ENCODE data around the gene LHCGR.

The LHCGR gene

DNA sequence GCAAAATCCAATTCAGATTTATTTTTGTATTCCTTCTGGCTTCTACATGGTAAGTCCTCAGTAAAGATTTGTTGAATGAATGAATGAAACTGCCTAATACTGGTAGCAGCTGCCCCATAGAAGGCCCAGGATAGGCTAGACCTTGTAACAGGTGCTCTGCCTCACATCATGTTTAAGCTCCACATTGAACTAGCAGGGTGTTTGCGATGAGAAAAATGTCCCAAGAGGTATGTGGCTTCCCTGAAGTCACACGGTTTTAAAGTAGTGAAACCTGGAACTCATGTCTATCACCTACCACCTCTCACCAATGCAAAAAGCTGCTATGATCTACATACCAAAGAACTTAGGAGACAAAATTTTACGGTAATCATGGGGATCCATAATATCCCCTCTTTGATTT, 765 bp upstream of the LHCGR start:
- no peaks in the 10 kb centered on the region for H3K36me3 ChIP-seq (ENCODE audit: insufficient read depth)
- no peak overlapping the region for H3K4me2 ChIP-seq
- H2AFZ ChIP-seq (ENCODE audit: low read depth), result no peak overlapping the region
- H4K20me1 ChIP-seq (ENCODE audit: insufficient read depth), result no peaks in the 10 kb centered on the region
- H3K79me2 ChIP-seq (ENCODE audit: insufficient read depth, low read depth), result no peaks in the 10 kb centered on the region
- H3K9ac ChIP-seq, result no peak overlapping the region
- no peaks in the 10 kb centered on the region for H3K27me3 ChIP-seq (ENCODE audit: insufficient read depth, low read depth)
- TF ChIP-seq, protein P1, sequence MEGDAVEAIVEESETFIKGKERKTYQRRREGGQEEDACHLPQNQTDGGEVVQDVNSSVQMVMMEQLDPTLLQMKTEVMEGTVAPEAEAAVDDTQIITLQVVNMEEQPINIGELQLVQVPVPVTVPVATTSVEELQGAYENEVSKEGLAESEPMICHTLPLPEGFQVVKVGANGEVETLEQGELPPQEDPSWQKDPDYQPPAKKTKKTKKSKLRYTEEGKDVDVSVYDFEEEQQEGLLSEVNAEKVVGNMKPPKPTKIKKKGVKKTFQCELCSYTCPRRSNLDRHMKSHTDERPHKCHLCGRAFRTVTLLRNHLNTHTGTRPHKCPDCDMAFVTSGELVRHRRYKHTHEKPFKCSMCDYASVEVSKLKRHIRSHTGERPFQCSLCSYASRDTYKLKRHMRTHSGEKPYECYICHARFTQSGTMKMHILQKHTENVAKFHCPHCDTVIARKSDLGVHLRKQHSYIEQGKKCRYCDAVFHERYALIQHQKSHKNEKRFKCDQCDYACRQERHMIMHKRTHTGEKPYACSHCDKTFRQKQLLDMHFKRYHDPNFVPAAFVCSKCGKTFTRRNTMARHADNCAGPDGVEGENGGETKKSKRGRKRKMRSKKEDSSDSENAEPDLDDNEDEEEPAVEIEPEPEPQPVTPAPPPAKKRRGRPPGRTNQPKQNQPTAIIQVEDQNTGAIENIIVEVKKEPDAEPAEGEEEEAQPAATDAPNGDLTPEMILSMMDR (conservative IDR thresholded peaks at IDR 0.05; ENCODE audit: low read depth, low read length), result no peak
- no peak overlapping the region for H3K27ac ChIP-seq
- H3K4me1 ChIP-seq (ENCODE audit: low read depth, poor library complexity, severe bottlenecking), result no peaks in the 10 kb centered on the region
- no peak overlapping the region for H3K4me3 ChIP-seq (IDR thresholded peaks at IDR 0.05; ENCODE audit: insufficient read depth, low read depth, low read length)

DNA sequence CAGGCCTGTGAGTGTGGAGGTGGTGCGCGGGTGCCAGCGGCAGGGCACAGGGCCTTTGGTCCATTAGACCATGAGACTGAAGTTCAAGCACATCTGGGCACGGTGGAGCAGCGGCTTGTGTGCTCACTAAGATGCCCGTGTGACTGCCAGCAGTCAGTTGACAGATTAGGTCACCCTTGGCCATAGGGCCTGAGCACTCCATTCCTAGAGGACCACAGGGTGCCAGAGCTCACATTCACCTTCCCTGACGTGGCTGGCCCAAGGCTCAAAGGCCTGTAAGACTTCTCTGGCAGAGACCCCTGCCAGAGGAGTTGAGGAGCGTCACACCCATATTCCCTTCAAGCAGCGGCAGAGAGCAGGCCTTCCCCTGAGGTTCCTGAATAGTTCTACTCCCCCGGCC, 650 bp downstream of the LHCGR start:
- Histone ChIP-seq H3K27ac (no peak overlapping the region), H2AFZ (ENCODE audit: low read depth) (no peak overlapping the region), H4K20me1 (ENCODE audit: insufficient read depth) (no peaks in the 10 kb centered on the region), H3K4me1 (ENCODE audit: low read depth, poor library complexity, severe bottlenecking) (no peaks in the 10 kb centered on the region), H3K27me3 (ENCODE audit: insufficient read depth, low read depth) (no peaks in the 10 kb centered on the region), H3K4me3 (IDR thresholded peaks at IDR 0.05; ENCODE audit: insufficient read depth, low read depth, low read length) (no peak overlapping the region), H3K79me2 (ENCODE audit: insufficient read depth, low read depth) (no peaks in the 10 kb centered on the region), H3K4me2 (no peak overlapping the region), H3K36me3 (ENCODE audit: insufficient read depth) (no peaks in the 10 kb centered on the region), H3K9ac (no peak overlapping the region)
- TF ChIP-seq, protein P1 (conservative IDR thresholded peaks at IDR 0.05; ENCODE audit: low read depth, low read length), result no peak

DNA sequence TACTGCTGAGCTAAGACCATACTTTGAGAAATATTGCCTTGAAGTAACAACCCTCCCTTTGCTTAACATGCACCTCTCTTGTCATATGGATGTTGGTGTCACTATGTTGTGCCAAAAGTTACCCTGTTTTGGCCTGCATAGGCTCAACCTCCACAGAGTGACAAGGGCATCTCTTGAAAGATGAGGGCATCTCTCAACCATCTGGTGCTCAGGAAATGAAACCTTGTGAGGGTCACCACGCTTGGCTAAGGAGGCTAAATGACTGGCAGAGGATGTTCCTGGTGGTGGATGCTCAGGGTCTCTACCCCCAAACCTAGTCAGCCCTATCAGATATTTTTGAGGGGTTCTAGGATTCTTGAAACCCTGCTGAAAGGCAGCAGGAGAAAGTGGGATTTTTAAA, 2.3 kb downstream of the LHCGR start:
- H3K9ac ChIP-seq, result no peak overlapping the region
- no peak overlapping the region for H3K4me3 ChIP-seq (IDR thresholded peaks at IDR 0.05; ENCODE audit: insufficient read depth, low read depth, low read length)
- no peaks in the 10 kb centered on the region for H3K4me1 ChIP-seq (ENCODE audit: low read depth, poor library complexity, severe bottlenecking)
- H3K79me2 ChIP-seq (ENCODE audit: insufficient read depth, low read depth), result no peaks in the 10 kb centered on the region
- no peak overlapping the region for H2AFZ ChIP-seq (ENCODE audit: low read depth)
- no peak overlapping the region for H3K4me2 ChIP-seq
- TF ChIP-seq, protein P1 (conservative IDR thresholded peaks at IDR 0.05; ENCODE audit: low read depth, low read length), result no peak
- no peak overlapping the region for H3K27ac ChIP-seq
- H3K27me3 ChIP-seq (ENCODE audit: insufficient read depth, low read depth), result no peaks in the 10 kb centered on the region
- H3K36me3 ChIP-seq (ENCODE audit: insufficient read depth), result no peaks in the 10 kb centered on the region
- no peaks in the 10 kb centered on the region for H4K20me1 ChIP-seq (ENCODE audit: insufficient read depth)

DNA sequence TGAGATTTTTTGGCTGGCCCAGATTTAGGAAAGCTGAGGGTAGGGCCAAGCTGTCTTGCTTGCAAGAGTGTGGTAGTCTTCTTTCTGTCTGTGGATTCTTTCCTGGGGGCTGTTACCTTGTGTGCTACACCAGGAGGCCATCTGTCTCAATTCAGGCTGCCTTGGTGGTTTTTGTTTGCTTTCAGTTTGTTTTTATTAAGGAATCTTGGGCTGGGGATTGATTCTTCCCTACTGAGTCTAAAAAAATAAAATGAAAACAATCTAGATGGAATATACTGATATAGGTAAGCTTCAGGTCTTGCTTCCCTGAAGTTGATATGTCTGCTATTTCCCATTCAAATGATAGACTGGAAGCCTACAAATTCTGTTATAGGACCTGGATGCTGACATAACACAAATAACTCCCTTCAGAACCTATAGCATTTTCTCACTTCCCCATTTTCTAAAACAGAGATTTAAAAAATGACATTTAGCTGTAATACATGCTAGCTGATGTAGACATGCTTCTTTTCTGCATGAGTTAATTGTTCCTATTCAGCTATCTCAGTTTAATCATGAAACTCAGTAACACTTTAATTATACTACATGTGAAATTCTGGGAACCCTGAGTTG, 5.3 kb downstream of the LHCGR start:
- H2AFZ ChIP-seq (ENCODE audit: low read depth), result no peak overlapping the region
- no peaks in the 10 kb centered on the region for H3K4me1 ChIP-seq (ENCODE audit: low read depth, poor library complexity, severe bottlenecking)
- no peak overlapping the region for H3K27ac ChIP-seq
- no peaks in the 10 kb centered on the region for H4K20me1 ChIP-seq (ENCODE audit: insufficient read depth)
- TF ChIP-seq, protein P1 (conservative IDR thresholded peaks at IDR 0.05; ENCODE audit: low read depth, low read length), result no peak
- H3K27me3 ChIP-seq (ENCODE audit: insufficient read depth, low read depth), result no peaks in the 10 kb centered on the region
- H3K9ac ChIP-seq, result no peak overlapping the region
- H3K4me3 ChIP-seq (IDR thresholded peaks at IDR 0.05; ENCODE audit: insufficient read depth, low read depth, low read length), result no peak overlapping the region
- no peaks in the 10 kb centered on the region for H3K79me2 ChIP-seq (ENCODE audit: insufficient read depth, low read depth)
- no peaks in the 10 kb centered on the region for H3K36me3 ChIP-seq (ENCODE audit: insufficient read depth)
- no peak overlapping the region for H3K4me2 ChIP-seq

Data from KMS-11 (cell line).